ENCODE results near the gene TXNDC12.

GRCh38 chr1:52057876-52058415, 3.0 kb upstream of the TXNDC12 start:
- TF ChIP-seq CTCF (IDR thresholded peaks at IDR 0.05), result no peak
- TF ChIP-seq REST (IDR thresholded peaks at IDR 0.05; ENCODE audit: insufficient read depth in 1 of 2, low read depth in 2 of 2, low read length in 1 of 2), result no peak
- no peak for TF ChIP-seq POLR2AphosphoS5 (IDR thresholded peaks at IDR 0.05; ENCODE audit: low read depth, low read length)
- no peak for TF ChIP-seq TCF7L2 (IDR thresholded peaks at IDR 0.05; ENCODE audit: low read depth, low read length)
